Osteoblast (primary cell): ENCODE results near the gene CS. TPM values are rescaled to one million over a fixed set of nuclear protein-coding genes. Genes with fewer than 3 reads are reported as not detected.
"Not testable (repeated sequence)": the region's sequence is repeated elsewhere in the genome, so short reads cannot be mapped to it uniquely, and the experiment has no call there.

Experiments used
- DNase-seq: peaks from one replicate; pipeline ENCODE4 v3.0.0; 2011; ENCODE audit warnings: low spot score, mixed read lengths; ENCODE audit not compliant: insufficient read length; ENCODE audit errors: missing footprints
- H2AFZ ChIP-seq: 2 replicates; pipeline ENCODE4 v1.6.0; 2011; ENCODE audit warnings: mild to moderate bottlenecking, low read length
- H3K27ac ChIP-seq: 2 replicates; pipeline ENCODE4 v1.5.1; 2011; ENCODE audit warnings: mild to moderate bottlenecking, low read depth, low read length, moderate library complexity
- H3K27me3 ChIP-seq: 2 replicates; pipeline ENCODE4 v1.6.0; 2012; ENCODE audit warnings: mild to moderate bottlenecking, control low read depth, inconsistent platforms, low read length, moderate library complexity; ENCODE audit not compliant: insufficient read depth
- H3K36me3 ChIP-seq: 2 replicates; pipeline ENCODE4 v1.5.1; 2011; ENCODE audit warnings: mild to moderate bottlenecking, low read length, control low read depth, moderate library complexity; ENCODE audit not compliant: insufficient read depth
- H3K4me1 ChIP-seq: 2 replicates; pipeline ENCODE4 v1.5.1; 2011; ENCODE audit warnings: mild to moderate bottlenecking, low read length, control low read depth, moderate library complexity; ENCODE audit not compliant: insufficient read depth
- H3K4me2 ChIP-seq: 2 replicates; pipeline ENCODE4 v1.6.0; 2011; ENCODE audit warnings: mild to moderate bottlenecking, low read length; ENCODE audit not compliant: insufficient read depth
- H3K4me3 ChIP-seq: fragments of 200-600 bp; sonication (generic); 3 replicates; pipeline ENCODE4 v1.5.1; 2012; ENCODE audit warnings: mild to moderate bottlenecking, low read length, inconsistent platforms; ENCODE audit not compliant: insufficient read depth
- H3K79me2 ChIP-seq: 2 replicates; pipeline ENCODE4 v1.6.0; 2012; ENCODE audit warnings: mild to moderate bottlenecking, low read length, control low read depth, inconsistent platforms; ENCODE audit not compliant: insufficient read depth
- H3K9me3 ChIP-seq: 2 replicates; pipeline ENCODE4 v1.5.1; 2011; ENCODE audit warnings: low read depth, low read length, control low read depth
- H4K20me1 ChIP-seq: 2 replicates; pipeline ENCODE4 v1.6.0; 2012; ENCODE audit warnings: mild to moderate bottlenecking, low read length, control low read depth; ENCODE audit not compliant: insufficient read depth
- total RNA-seq: library from RNA; depleted of rRNA; stranded (reverse); fragments of >200 nt; gene quantifications from 2 replicates; pipeline ENCODE4 v1.2.3, GENCODE V29; 2012
- TF ChIP-seq, protein P1 (sequence below): IDR thresholded peaks from 2 replicates; pipeline ENCODE4 v1.5.1; 2011; ENCODE audit warnings: mild to moderate bottlenecking, low read depth, low read length, moderate library complexity; ENCODE audit errors: extremely low read depth

CS gene
- total RNA-seq, 1 donor, result 106 TPM

- Histone ChIP-seq H3K4me3 (peak within 1 kb of the TSS; percentile 81), H4K20me1 (no peaks in the 10 kb centered on the region), H3K36me3 (peaks cover 21% of the 10 kb centered on the region), H3K9me3 (no peaks in the 10 kb centered on the region), H3K27me3 (no peaks in the 10 kb centered on the region), H3K27ac (peak within 1 kb of the TSS; percentile 76), H3K4me1 (peaks cover 14% of the 10 kb centered on the region), H2AFZ (peak within 1 kb of the TSS; percentile 98), H3K79me2 (no peaks in the 10 kb centered on the region), H3K4me2 (peak within 1 kb of the TSS; percentile 92)
- TF ChIP-seq, protein P1, sequence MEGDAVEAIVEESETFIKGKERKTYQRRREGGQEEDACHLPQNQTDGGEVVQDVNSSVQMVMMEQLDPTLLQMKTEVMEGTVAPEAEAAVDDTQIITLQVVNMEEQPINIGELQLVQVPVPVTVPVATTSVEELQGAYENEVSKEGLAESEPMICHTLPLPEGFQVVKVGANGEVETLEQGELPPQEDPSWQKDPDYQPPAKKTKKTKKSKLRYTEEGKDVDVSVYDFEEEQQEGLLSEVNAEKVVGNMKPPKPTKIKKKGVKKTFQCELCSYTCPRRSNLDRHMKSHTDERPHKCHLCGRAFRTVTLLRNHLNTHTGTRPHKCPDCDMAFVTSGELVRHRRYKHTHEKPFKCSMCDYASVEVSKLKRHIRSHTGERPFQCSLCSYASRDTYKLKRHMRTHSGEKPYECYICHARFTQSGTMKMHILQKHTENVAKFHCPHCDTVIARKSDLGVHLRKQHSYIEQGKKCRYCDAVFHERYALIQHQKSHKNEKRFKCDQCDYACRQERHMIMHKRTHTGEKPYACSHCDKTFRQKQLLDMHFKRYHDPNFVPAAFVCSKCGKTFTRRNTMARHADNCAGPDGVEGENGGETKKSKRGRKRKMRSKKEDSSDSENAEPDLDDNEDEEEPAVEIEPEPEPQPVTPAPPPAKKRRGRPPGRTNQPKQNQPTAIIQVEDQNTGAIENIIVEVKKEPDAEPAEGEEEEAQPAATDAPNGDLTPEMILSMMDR, result peak; percentile 65
- peak; percentile 99 for DNase-seq
These were observed 33.3 kb downstream of the CS start, which contains the start of gene COQ10A for GRCh38 chr12:56266693-56267442. Gene COQ10A, plus strand, starts transcription at chr12:56266942. Its CDS starts 177 bp downstream, at chr12:56267119.

- Histone ChIP-seq H3K4me1 (peaks cover 21% of the 10 kb centered on the region), H3K36me3 (peaks cover 15% of the 10 kb centered on the region), H2AFZ (peak overlapping the region; percentile 98), H3K4me2 (peak overlapping the region; percentile 92), H3K27ac (peak overlapping the region; percentile 76), H3K4me3 (peak overlapping the region; percentile 81)
- H3K79me2 ChIP-seq, H3K27me3 ChIP-seq, H4K20me1 ChIP-seq, H3K9me3 ChIP-seq, DNase-seq: not testable (repeated sequence)
These were observed 34.0 kb downstream of the CS start for GRCh38 chr12:56266068-56266692.

DNA sequence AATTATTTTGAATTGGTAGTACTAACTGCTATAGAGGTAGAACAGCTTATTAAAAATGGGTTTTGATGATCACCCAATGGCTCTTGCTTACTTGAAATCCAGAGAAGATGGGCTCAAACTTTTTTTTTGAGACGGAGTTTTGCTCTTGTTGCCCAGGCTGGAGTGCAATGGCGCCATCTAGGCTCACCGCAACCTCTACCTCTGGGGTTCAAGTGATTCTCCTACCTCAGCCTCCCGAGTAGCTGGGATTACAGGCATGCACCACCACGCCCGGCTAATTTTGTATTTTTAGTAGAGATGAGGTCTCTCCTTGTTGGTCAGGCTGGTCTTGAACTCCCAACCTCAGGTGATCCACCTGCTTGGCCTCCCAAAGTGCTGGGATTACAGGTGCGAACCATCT lies 37.2 kb downstream of the CS start:
- not testable (repeated sequence) for H4K20me1 ChIP-seq, H3K36me3 ChIP-seq, H3K4me2 ChIP-seq, H3K9me3 ChIP-seq, H2AFZ ChIP-seq, H3K27me3 ChIP-seq, H3K27ac ChIP-seq, H3K4me3 ChIP-seq, DNase-seq, H3K79me2 ChIP-seq
- H3K4me1 ChIP-seq, result peaks cover 30% of the 10 kb centered on the region

GRCh38 chr12:56261503-56262232 lies 38.5 kb downstream of the CS start:
- Histone ChIP-seq H3K36me3 (peaks cover 1% of the 10 kb centered on the region), H2AFZ (peak overlapping the region; percentile 28), H4K20me1 (peaks cover 11% of the 10 kb centered on the region), H3K4me1 (peaks cover 32% of the 10 kb centered on the region), H3K4me2 (peak overlapping the region; percentile 57), H3K27ac (peak overlapping the region; percentile 45), H3K27me3 (no peaks in the 10 kb centered on the region), H3K4me3 (no peak overlapping the region), H3K79me2 (peaks cover 15% of the 10 kb centered on the region), H3K9me3 (no peaks in the 10 kb centered on the region)
- DNase-seq, result peak; percentile 96
- TF ChIP-seq, protein P1, result no peak
